ENCODE results near the gene CELF2.

The CELF2 gene

DNA sequence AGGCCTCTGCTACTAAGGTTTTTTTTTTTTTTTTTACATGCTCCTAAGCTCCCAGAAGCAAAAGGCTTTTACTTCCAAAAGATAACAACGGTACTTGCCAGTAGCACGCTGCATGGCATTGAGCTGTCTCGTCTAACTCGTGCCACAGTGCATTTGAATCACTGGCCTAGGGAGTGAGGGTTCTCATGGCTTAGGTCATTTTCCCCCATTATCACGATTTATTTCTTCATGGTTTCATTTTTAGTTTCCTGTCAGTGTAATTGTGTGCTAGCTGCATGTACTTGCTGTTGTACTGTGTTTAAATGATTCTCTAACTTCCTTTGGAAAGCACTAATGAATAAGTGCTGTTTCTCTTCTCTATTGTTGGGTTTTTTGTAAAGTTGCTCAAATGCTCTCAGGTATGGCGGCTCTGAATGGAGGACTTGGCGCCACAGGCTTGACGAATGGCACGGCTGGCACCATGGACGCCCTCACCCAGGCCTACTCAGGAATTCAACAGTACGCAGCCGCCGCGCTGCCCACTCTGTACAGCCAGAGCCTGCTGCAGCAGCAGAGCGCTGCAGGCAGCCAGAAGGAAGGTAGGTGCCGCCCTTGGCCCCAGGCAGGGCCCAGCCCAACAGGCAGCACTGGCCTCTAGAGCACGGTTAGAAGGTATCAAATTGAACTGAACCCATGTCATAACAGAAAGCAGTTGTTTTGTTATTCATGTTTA, 303.3 kb downstream of the CELF2 start:
- no peak overlapping the region for H3K4me3 ChIP-seq (ENCODE audit: low read length)

DNA sequence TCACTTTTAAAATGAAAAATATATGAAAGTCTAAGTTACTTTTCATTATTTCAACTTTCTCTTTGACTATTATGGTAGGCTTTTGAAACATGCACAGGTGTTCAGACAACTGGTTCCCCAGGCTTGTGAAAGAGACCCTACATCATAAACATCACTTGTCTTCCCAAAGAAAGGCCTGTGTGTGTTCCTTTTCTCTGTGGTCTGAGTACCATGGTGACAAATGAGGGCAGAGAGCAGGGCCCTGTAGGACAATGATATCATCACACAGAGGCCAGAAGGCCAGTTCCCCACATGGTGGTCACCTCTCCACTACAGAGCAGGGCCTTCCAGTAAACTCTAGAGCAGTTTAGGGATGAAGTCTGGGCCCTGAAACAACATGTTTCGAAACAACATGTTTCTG, 305.0 kb downstream of the CELF2 start:
- TF ChIP-seq ZNF274 (IDR thresholded peaks at IDR 0.05; ENCODE audit: low read depth, low read length) = no peak
- no peak overlapping the region for H3K4me3 ChIP-seq (ENCODE audit: low read length)

More for the DNA sequence above, 303.3 kb downstream of the CELF2 start:
- TF ChIP-seq ZNF274 (IDR thresholded peaks at IDR 0.05; ENCODE audit: low read depth, low read length) = no peak

DNA sequence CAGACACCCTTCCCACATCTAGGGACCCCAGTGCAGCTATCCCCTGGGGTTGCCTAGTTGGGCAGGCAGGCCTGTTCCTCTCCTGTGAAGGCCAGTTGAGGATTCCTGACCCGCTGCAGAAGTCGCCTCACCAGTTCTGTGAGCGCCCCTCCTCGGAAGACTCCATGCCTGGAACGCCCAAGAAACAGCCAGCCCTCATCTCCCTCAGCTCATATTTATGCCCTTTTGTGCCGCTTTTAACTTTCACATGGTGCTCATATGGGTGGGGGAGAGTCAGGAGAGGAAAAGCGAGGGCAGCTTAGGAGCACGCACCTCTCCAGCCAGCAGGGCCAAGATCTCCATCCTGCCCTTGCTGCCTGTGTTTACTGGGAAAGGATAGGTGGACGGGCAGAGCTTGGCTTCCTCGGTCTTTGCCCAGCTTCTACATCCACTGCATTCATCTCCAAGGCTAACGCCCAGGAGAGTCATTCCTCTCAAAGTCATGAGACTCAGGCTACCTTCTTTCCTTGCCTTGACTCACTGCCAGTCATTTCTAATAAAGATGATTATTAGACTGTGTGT, 307.2 kb downstream of the CELF2 start:
- TF ChIP-seq ZNF274 (IDR thresholded peaks at IDR 0.05; ENCODE audit: low read depth, low read length) = no peak
- no peak overlapping the region for H3K4me3 ChIP-seq (ENCODE audit: low read length)

DNA sequence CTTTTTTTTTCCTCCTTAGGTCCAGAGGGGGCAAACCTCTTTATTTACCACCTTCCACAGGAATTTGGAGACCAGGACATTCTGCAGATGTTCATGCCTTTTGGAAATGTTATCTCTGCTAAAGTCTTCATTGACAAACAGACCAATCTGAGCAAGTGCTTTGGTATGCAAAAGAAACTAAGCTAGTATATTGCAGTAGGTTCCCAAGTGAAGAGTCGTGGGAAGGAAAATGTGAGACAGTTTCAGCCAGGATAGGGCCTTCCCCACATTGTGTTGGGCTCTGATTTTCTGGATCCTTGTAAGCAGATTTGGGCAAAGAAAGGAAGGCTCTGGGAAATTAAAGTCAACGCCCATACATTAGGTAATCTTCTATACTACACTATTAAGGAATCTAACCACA, 308.1 kb downstream of the CELF2 start:
- no peak for TF ChIP-seq ZNF274 (IDR thresholded peaks at IDR 0.05; ENCODE audit: low read depth, low read length)
- H3K4me3 ChIP-seq (ENCODE audit: low read length) = no peak overlapping the region

DNA sequence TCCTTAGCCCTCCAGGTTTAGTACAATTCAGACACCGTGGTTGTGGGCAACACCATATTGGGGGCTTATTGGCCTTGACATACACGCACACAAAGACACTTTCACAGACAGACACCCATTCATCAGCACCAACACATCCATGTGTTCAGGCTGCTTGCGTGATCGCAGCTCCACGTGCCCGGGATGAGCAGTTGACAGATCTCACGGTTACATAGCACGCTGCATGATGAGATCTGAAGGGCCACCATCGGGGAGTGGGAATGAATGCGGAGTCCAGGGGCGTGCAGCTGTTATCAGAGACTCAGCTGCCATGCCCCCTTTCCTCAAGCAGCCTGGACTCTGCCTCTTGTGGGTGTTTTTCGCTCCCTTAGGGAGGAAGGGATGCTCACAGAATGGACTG, 308.6 kb downstream of the CELF2 start:
- H3K4me3 ChIP-seq (ENCODE audit: low read length) = no peak overlapping the region
- TF ChIP-seq ZNF274 (IDR thresholded peaks at IDR 0.05; ENCODE audit: low read depth, low read length) = no peak

DNA sequence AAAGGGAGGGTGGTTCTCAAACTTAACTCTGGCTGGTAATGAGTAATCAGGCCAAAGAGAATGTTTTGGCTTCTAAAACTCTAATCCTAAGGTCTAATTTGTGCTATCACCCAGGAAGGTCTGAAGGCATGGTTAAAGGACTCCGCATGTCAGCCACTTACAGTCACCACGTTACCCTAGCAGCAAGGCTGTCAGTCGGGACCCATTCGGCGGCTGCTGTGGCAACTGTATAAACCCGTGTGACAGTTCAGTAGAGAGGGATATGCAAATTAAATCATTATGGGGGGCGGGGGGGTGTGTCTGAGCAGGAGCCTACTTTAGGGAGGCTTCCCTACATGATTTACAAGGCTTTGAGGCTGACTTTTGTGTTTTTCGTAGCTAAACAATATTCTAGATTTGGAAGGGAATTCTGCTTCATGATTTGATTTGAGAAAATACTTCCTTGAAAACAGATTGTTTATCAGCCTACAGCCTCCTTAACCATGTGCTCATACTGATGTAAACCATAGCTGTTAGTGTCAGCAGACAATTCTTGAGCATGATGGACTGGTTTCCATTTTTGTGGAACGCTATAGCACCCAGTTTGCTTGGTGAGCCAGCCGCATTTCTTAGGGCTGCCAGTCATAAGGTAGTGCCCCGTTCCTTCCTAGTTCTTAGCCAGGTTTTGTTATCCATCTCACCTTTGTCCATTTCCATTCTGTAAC, 309.4 kb downstream of the CELF2 start:
- no peak overlapping the region for H3K4me3 ChIP-seq (ENCODE audit: low read length)
- TF ChIP-seq ZNF274 (IDR thresholded peaks at IDR 0.05; ENCODE audit: low read depth, low read length) = no peak

DNA sequence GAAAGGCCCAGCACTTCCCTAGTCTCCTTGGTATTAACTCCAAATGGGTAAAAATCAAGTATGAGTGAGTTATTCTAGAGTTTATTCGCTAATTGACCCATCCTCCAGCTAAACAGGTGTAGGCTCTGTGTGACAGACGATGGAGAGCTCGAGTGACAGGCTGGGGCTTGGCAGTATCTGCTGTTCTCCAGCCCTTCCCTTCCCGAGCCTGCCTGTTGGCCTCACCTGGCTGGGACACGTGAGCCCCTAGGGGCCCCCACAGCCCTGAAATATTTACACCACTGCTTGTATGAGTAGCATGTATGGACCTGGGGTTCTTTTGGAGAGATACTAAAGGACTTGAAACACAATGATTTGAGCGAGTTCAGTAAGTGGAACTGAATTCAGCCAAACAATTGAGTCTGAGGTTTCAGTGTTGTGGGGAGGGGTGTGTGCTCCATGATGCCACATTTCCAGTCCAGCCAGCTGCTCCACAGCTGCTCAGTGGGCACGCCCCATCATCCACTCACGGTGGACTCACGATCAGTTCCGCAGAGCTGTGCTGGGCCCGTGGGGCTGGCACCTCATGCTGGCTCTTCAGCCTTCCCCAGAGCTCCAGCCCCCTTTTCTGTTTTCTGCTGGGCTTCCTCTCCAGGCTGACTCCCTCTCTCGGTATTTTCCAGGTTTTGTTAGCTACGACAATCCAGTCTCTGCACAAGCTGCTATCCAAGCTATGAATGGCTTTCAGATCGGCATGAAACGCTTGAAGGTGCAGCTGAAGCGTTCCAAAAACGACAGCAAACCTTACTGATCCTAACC, 310.8 kb downstream of the CELF2 start:
- TF ChIP-seq ZNF274 (IDR thresholded peaks at IDR 0.05; ENCODE audit: low read depth, low read length) = no peak
- no peak overlapping the region for H3K4me3 ChIP-seq (ENCODE audit: low read length)

DNA sequence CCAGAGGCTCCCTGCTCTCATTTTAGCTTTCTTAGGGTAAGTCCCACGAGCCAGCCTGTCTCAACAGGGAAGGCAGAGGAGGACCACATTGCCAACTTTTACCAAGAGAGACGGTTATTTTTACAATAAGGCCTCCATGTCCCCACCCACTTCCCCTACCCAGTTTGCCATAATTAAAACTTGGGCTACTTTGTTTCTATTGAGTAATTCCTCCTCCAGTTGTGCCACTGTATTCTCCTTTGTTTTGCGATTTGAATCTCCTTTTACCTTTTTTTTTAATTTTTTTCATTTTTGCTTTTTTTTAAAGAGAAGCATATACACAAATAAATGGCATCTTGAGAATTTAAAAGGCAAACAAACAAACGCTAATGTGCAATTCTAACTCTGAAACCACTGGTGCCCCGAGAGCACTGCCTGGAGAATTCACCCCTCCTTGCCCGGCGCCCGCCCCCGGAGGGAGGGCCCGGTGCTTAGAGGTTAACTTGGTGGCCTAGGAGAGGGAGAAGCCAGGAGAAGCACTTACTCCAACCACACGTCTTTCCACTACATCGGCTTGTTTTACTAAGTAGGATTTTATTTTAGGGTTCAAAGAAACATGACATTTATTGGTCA, 311.5 kb downstream of the CELF2 start:
- H3K4me3 ChIP-seq (ENCODE audit: low read length) = no peak overlapping the region
- TF ChIP-seq ZNF274 (IDR thresholded peaks at IDR 0.05; ENCODE audit: low read depth, low read length) = no peak

DNA sequence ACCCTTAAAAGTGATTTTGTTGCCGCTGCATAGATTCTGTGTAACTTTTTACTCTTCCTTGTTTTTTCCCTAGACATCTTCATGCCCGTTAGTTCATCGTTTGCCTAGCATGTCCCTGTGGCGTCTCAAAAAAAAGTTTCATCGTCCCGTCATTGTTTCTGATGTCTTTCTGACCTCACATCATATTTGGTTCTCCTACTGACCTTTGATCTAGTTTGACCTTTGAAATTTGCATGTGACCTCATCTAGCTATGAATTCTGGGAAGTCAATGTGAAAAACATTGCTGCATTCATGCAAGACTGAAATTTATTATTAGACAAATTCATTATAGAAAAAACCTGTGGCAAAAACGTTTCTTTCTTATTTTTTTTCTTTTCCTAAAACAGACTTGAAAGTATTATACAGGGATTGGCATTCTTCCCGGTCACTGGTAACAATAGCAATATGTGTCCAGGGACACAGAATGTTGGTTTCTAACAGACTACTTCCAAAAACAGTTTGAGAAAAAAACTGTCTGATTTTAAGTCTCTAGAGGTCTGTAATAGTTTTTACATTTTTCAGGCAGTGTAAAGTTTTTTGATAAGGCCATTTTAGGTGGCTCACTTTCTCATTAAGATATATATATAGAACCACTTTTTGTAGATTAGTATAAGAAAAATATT, 312.8 kb downstream of the CELF2 start:
- H3K4me3 ChIP-seq (ENCODE audit: low read length) = no peak overlapping the region
- no peak for TF ChIP-seq ZNF274 (IDR thresholded peaks at IDR 0.05; ENCODE audit: low read depth, low read length)

DNA sequence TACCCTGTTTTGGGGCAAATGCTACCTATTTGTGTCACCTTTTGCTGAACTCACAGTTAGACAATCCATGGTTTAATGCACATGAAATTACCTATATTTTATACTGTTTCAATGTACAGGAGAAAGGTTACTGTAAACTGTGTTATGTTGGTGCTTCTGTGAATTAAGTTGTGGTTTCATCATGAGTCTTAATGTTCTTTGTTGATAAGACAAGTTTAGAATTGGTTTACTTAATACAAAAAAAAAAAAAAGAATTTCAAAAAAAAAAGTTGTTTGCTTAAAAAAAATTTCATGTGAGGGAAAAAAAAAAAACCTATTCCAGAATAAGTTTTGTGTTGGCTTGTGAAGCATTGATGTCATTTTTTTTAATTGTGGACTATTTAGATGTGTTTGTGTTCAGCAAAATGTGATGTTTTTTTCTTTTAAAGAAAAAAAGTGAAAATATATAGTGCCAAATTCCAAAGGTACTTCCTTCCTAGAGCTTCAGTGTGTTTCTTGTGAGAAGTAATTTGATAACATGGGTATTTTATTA, 313.4 kb downstream of the CELF2 start:
- no peak overlapping the region for H3K4me3 ChIP-seq (ENCODE audit: low read length)
- TF ChIP-seq ZNF274 (IDR thresholded peaks at IDR 0.05; ENCODE audit: low read depth, low read length) = no peak

DNA sequence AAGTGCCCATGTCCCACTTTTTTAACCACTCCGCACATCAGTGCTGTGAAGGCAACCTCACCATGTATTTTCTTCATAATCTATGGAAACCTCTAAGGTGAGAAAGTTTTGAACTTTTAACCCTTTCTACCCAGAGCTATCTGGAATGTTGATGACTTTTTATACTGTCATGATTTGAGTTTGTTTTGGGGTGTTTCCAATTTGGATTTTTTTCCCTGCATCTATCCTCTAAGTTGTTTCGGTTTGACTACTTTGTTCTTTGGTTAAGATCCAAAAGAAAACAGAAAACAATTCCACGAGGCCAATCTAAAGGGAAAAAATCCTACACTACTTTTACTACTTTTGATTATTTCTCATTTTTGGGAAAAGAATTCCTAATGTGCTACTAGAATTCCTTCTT, 314.1 kb downstream of the CELF2 start:
- no peak for TF ChIP-seq ZNF274 (IDR thresholded peaks at IDR 0.05; ENCODE audit: low read depth, low read length)

DNA sequence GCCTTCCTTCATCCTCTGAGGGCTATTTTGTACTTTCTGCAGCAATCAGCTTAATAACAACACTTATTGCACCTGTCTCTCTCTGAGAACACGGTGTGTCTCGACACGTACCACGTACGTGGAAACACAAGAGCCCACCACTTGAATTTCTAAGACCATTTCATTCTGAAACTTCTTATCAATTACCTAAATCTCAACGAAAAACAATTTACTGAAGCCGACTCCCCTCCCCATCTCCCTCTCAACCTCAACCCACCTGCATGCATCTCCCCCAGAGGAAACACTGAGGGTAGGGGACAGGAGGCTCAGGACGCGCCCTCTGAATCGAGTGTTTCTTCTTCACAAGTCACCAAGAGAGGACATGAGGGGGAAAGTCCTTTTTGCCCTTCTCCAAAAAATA, 315.2 kb downstream of the CELF2 start:
- H3K4me3 ChIP-seq (ENCODE audit: low read length) = no peak overlapping the region
- TF ChIP-seq ZNF274 (IDR thresholded peaks at IDR 0.05; ENCODE audit: low read depth, low read length) = no peak

More for the DNA sequence above, 314.1 kb downstream of the CELF2 start:
- H3K4me3 ChIP-seq (ENCODE audit: low read length) = no peak overlapping the region

DNA sequence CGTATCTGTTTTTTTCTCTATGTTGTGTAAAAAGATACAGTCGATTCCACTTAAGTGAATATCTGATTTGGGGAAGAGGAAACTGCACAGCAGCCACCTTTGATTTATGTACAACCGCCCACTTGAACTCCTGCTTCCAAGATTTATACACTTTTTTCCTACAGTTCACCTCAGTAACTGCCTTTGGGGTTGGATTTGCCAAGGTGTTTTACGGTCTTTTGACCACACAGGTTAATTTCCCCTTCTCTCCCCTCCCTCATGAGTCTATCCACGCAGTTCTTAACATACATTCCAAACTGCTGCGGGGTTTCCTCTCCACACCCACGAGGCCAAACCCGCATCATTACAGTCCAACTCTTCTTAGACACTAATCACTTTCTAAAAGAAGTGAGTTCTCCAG, 316.8 kb downstream of the CELF2 start:
- no peak for TF ChIP-seq ZNF274 (IDR thresholded peaks at IDR 0.05; ENCODE audit: low read depth, low read length)
- H3K4me3 ChIP-seq (ENCODE audit: low read length) = no peak overlapping the region; the same call in 1 of the 2 replicates

All from GM08714 (cell line).